WTC11 (cell line): Measurements from ENCODE around the gene DCAF11. TPM values are rescaled to one million over a fixed set of nuclear protein-coding genes. Genes with fewer than 3 reads are reported as not detected.
A peak's percentile ranks its signal among the peaks of the same experiment; 100 is the strongest.

Experiments used
- ATAC-seq: fragments of 200-7000 bp; cut with Tn5 transposase; 2 replicates; pipeline ENCODE4 v1.10.0; 2021; ENCODE audit warnings: mild to moderate bottlenecking, moderate library complexity
- Bru-seq: library from RNA; stranded (reverse); fragments of 400-500 nt; gene quantifications from one replicate; lab custom pipeline; 2021; lab: Mats Ljungman, UMichigan
- CTCF ChIA-PET: fragments of 300-600 bp; sonication (Branson Sonifier 250); formaldehyde crosslinking; loops from one replicate; lab custom pipeline; 2021; ENCODE audit warnings: antibody characterized with exemption; lab: Charles Lee
- POLR2A ChIA-PET: fragments of 350-600 bp; sonication (Branson Sonifier 250); formaldehyde crosslinking; loops from one replicate; lab custom pipeline; 2021; ENCODE audit warnings: antibody characterized with exemption; lab: Charles Lee
- DNase-seq: peaks from one replicate; pipeline ENCODE4 v3.0.0; 2021; ENCODE audit warnings: low spot score
- H3K27ac Mint-ChIP-seq: 2 replicates; pipeline ENCODE4 v1.8.0; 2021; ENCODE audit warnings: mixed read lengths
- H3K27me3 Mint-ChIP-seq: 2 replicates; pipeline ENCODE4 v1.8.0; 2021; ENCODE audit warnings: low read depth, mild to moderate bottlenecking, moderate library complexity, mixed read lengths
- H3K36me3 Mint-ChIP-seq: 2 replicates; pipeline ENCODE4 v1.8.0; 2021; ENCODE audit warnings: mixed read lengths
- H3K4me1 Mint-ChIP-seq: 2 replicates; pipeline ENCODE4 v1.8.0; 2022; ENCODE audit warnings: mixed read lengths
- H3K4me3 Mint-ChIP-seq: 2 replicates; pipeline ENCODE4 v1.8.0; 2021; ENCODE audit warnings: mild to moderate bottlenecking, moderate library complexity, mixed read lengths
- H3K9me3 Mint-ChIP-seq: 2 replicates; pipeline ENCODE4 v1.8.0; 2021; ENCODE audit warnings: mixed read lengths
- CBFB ChIP-seq: sonication (generic); formaldehyde crosslinking; IDR thresholded peaks from 2 replicates; pipeline ENCODE4 v1.8.1; 2022; ENCODE audit warnings: mild to moderate bottlenecking, low read depth, missing genetic modification reagents
- CREB1 ChIP-seq: sonication (generic); formaldehyde crosslinking; IDR thresholded peaks from 2 replicates; pipeline ENCODE4 v1.8.0; 2023; ENCODE audit warnings: mild to moderate bottlenecking, missing genetic modification reagents
- CREM ChIP-seq: sonication (generic); formaldehyde crosslinking; IDR thresholded peaks from 2 replicates; pipeline ENCODE4 v1.8.1; 2022; ENCODE audit warnings: mild to moderate bottlenecking, missing genetic modification reagents, moderate library complexity
- ELF4 ChIP-seq: sonication (generic); formaldehyde crosslinking; IDR thresholded peaks from 2 replicates; pipeline ENCODE4 v1.8.1; 2022; ENCODE audit warnings: low read depth, mild to moderate bottlenecking, moderate library complexity, missing genetic modification reagents
- ETV6 ChIP-seq: sonication (generic); formaldehyde crosslinking; IDR thresholded peaks from 2 replicates; pipeline ENCODE4 v1.8.1; 2022; ENCODE audit warnings: mild to moderate bottlenecking, missing genetic modification reagents
- FOXK1 ChIP-seq: sonication (generic); formaldehyde crosslinking; IDR thresholded peaks from 2 replicates; pipeline ENCODE4 v1.8.0; 2022; ENCODE audit warnings: mild to moderate bottlenecking, moderate library complexity, missing genetic modification reagents
- GABPB1 ChIP-seq: sonication (generic); formaldehyde crosslinking; IDR thresholded peaks from 2 replicates; pipeline ENCODE4 v1.8.1; 2023; ENCODE audit warnings: mild to moderate bottlenecking, missing genetic modification reagents
- HMGA2 ChIP-seq: fragments of 250-450 bp; sonication (Bioruptor Pico); IDR thresholded peaks from 2 replicates; pipeline ENCODE4 v1.4.0; 2021; ENCODE audit warnings: mild to moderate bottlenecking, moderate library complexity
- RELA ChIP-seq: sonication (generic); formaldehyde crosslinking; IDR thresholded peaks from 2 replicates; pipeline ENCODE4 v1.8.1; 2022; ENCODE audit warnings: missing genetic modification reagents, mild to moderate bottlenecking, borderline replicate concordance
- RORB ChIP-seq: fragments of 250-450 bp; sonication (Bioruptor Pico); IDR thresholded peaks from 2 replicates; pipeline ENCODE4 v1.9.0; 2021; ENCODE audit warnings: mild to moderate bottlenecking
- SMAD3 ChIP-seq: sonication (generic); formaldehyde crosslinking; IDR thresholded peaks from 2 replicates; pipeline ENCODE4 v1.8.0; 2022; ENCODE audit warnings: missing genetic modification reagents, mild to moderate bottlenecking, borderline replicate concordance
- SOX15 ChIP-seq: fragments of 250-450 bp; sonication (Bioruptor Pico); IDR thresholded peaks from 2 replicates; pipeline ENCODE4 v1.9.0; 2021; ENCODE audit warnings: mild to moderate bottlenecking
- SP1 ChIP-seq: sonication (generic); formaldehyde crosslinking; conservative IDR thresholded peaks from 2 replicates; pipeline ENCODE4 v1.8.1; 2022; ENCODE audit warnings: missing genetic modification reagents
- TEAD1 ChIP-seq: sonication (generic); formaldehyde crosslinking; IDR thresholded peaks from 2 replicates; pipeline ENCODE4 v1.8.0; 2022; ENCODE audit warnings: mild to moderate bottlenecking, missing genetic modification reagents
- TP53 ChIP-seq: sonication (generic); formaldehyde crosslinking; IDR thresholded peaks from 2 replicates; pipeline ENCODE4 v1.8.1; 2023; ENCODE audit warnings: mild to moderate bottlenecking, missing genetic modification reagents
- ZBTB21 ChIP-seq: sonication (generic); formaldehyde crosslinking; IDR thresholded peaks from 2 replicates; pipeline ENCODE4 v1.8.1; 2023; ENCODE audit warnings: mild to moderate bottlenecking, missing genetic modification reagents, borderline replicate concordance
- ZNF121 ChIP-seq: sonication (generic); formaldehyde crosslinking; IDR thresholded peaks from 2 replicates; pipeline ENCODE4 v1.8.0; 2023; ENCODE audit warnings: missing genetic modification reagents
- ZNF396 ChIP-seq: fragments of 250-450 bp; sonication (Bioruptor Pico); IDR thresholded peaks from 2 replicates; pipeline ENCODE4 v1.8.0; 2021; ENCODE audit warnings: mild to moderate bottlenecking, moderate library complexity, borderline replicate concordance
- ZNF671 ChIP-seq: fragments of 250-450 bp; sonication (Bioruptor Pico); IDR thresholded peaks from 2 replicates; pipeline ENCODE4 v1.8.0; 2021; ENCODE audit warnings: mild to moderate bottlenecking
- long read RNA-seq, 3 experiments: library from RNA in 1 of 3; library from capped mRNA in 1 of 3; library from polyadenylated mRNA in 1 of 3; unstranded in 2 of 3; stranded (forward) in 1 of 3; transcript quantifications; one replicate each; pipeline ENCODE4 v2.0.0, GENCODE V29; 2021
- total RNA-seq: library from RNA; stranded (reverse); gene quantifications from 3 replicates; pipeline ENCODE4 v1.2.3, GENCODE V29; 2021
- TF ChIP-seq, protein P1 (sequence below): sonication (generic); formaldehyde crosslinking; IDR thresholded peaks from 2 replicates; pipeline ENCODE4 v1.8.0; 2022; ENCODE audit warnings: mild to moderate bottlenecking, missing genetic modification reagents
- TF ChIP-seq, protein P2 (sequence below): sonication (generic); formaldehyde crosslinking; IDR thresholded peaks from 2 replicates; pipeline ENCODE4 v1.8.1; 2022; ENCODE audit warnings: low read depth, missing genetic modification reagents, borderline replicate concordance
- TF ChIP-seq, protein P3 (sequence below): sonication (generic); formaldehyde crosslinking; IDR thresholded peaks from 2 replicates; pipeline ENCODE4 v1.8.1; 2022; ENCODE audit warnings: missing genetic modification reagents, borderline replicate concordance
- TF ChIP-seq, protein P4 (sequence below): sonication (generic); formaldehyde crosslinking; IDR thresholded peaks from 2 replicates; pipeline ENCODE4 v1.8.0; 2022; ENCODE audit warnings: mild to moderate bottlenecking, missing genetic modification reagents
- TF ChIP-seq, protein P5 (sequence below): fragments of 250-450 bp; sonication (Bioruptor Pico); IDR thresholded peaks from 2 replicates; pipeline ENCODE4 v2.1.2; 2022; ENCODE audit warnings: mild to moderate bottlenecking, moderate library complexity
- TF ChIP-seq, protein P6 (sequence below): sonication (generic); formaldehyde crosslinking; IDR thresholded peaks from 2 replicates; pipeline ENCODE4 v1.8.1; 2023; ENCODE audit warnings: mild to moderate bottlenecking, missing genetic modification reagents
- TF ChIP-seq, protein P7 (sequence below): sonication (generic); formaldehyde crosslinking; conservative IDR thresholded peaks from 2 replicates; pipeline ENCODE4 v1.8.1; 2023; ENCODE audit warnings: mild to moderate bottlenecking, low read depth, missing genetic modification reagents, moderate library complexity

Gene DCAF11
- total RNA-seq (73.6 to 90.2 TPM (median 77.3 TPM) in 3 replicates), Bru-seq, nascent RNA (percentile 78 among the genes with signal in this experiment)
- long read RNA-seq, experiment 1, full-length matches to known transcripts = 111 of 231 reads
- long read RNA-seq, experiment 1, partial matches to known transcripts = 53 of 231 reads
- long read RNA-seq, experiment 1, other reads (novel, unspliced or antisense) = 67 of 231 reads
- long read RNA-seq, experiment 2, full-length matches to known transcripts = 9 of 85 reads
- long read RNA-seq, experiment 2, partial matches to known transcripts = 55 of 85 reads
- long read RNA-seq, experiment 2, other reads (novel, unspliced or antisense) = 21 of 85 reads
- long read RNA-seq, experiment 3, full-length matches to known transcripts = 43 of 72 reads
- long read RNA-seq, experiment 3, partial matches to known transcripts = 17 of 72 reads
- long read RNA-seq, experiment 3, other reads (novel, unspliced or antisense) = 12 of 72 reads

DNA sequence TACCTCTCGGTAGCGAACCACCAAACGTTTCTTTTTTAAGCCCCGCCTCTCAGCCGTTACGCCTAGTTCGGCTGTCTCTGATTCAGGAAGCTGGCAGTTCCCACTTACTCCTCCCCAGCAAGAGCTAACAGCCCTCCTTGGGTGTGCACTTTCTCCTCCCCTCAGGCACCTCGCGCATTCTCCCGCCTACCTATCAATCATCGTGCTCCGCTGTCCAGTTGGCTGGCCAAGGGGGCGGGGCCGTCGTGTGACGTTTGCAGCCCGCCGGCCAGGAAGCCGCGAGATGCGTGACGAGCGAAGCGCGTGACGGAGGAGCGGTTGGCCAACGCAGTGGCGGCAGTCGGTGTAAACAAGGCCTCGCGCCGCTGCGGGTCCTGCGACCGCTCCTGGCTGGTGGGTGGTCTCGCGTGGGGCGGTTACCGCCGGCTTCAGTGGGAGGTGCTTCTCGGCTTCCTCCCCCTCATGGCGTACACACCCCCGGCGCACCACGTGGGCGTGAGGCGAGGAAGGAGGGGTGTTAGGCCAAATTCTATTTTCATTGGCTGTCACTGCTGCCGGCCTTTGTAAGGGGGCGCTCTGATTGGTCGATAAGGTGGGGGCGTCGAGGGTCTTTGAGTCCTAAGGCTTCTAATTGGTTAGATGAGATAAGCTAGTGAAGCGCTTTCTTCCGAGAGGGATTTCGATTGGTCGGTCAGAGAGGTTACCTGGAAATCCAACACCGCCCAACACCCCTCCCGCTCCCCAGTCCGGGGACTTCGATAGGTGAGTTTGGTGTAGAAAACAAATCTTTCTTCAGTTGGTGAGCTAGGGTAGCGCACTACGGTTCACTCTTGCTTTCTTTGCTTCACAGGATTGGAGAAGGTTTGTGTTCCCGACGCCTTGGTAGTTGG lies at the start of gene DCAF11, which contains the start of gene NRL:
Gene DCAF11, plus strand, starts transcription at position 246 of the 890 bp plus-strand sequence. CDS start 818 bp downstream, outside the sequence.
Gene NRL, minus strand, starts transcription at position 418 of the 890 bp plus-strand sequence. CDS start 32,101 bp downstream, outside the sequence.
- Mint-ChIP-seq H3K4me3 (peak within 1 kb of the TSS; percentile 99), H3K27me3 (peaks cover 4% of the 10 kb centered on the region; the same call in 1 of the 2 replicates), H3K36me3 (peaks cover 32% of the 10 kb centered on the region), H3K4me1 (peaks cover 17% of the 10 kb centered on the region), H3K9me3 (no peaks in the 10 kb centered on the region), H3K27ac (peak within 1 kb of the TSS; percentile 99)
- POLR2A ChIA-PET = interaction anchor here (0.6 to 3.3 kb wide), 21 partner anchors 9 to 110 kb away, joined by 3 to 44 read pairs (median 6); partner anchors contain the start of genes CARMIL3, CHMP4A, EMC9 and IPO4
- peak; percentile 86 for ATAC-seq
- peak; percentile 98 for DNase-seq
- CTCF ChIA-PET = interaction anchor here (0.6 to 3.3 kb wide), 32 partner anchors 7 to 483 kb away, joined by 3 to 67 read pairs (median 4); partner anchors contain the start of genes CARMIL3, CHMP4A, CIDEB and DHRS4L2
- TF ChIP-seq SP1 = peak; percentile 91
- no peak for TF ChIP-seq ZNF121 (CRISPR knock-in tag)
- TF ChIP-seq, protein P1, sequence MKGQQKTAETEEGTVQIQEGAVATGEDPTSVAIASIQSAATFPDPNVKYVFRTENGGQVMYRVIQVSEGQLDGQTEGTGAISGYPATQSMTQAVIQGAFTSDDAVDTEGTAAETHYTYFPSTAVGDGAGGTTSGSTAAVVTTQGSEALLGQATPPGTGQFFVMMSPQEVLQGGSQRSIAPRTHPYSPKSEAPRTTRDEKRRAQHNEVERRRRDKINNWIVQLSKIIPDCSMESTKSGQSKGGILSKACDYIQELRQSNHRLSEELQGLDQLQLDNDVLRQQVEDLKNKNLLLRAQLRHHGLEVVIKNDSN = peak; percentile 93
- TF ChIP-seq ETV6 (CRISPR knock-in tag) = peak; percentile 58; the same call in 1 of the 2 replicates
- 0 out of 2 replicates have a peak, but pooled peaks have one; percentile 57 for TF ChIP-seq SMAD3 (CRISPR knock-in tag)
- no peak for TF ChIP-seq ZNF671 (CRISPR knock-in tag)
- TF ChIP-seq, protein P2, sequence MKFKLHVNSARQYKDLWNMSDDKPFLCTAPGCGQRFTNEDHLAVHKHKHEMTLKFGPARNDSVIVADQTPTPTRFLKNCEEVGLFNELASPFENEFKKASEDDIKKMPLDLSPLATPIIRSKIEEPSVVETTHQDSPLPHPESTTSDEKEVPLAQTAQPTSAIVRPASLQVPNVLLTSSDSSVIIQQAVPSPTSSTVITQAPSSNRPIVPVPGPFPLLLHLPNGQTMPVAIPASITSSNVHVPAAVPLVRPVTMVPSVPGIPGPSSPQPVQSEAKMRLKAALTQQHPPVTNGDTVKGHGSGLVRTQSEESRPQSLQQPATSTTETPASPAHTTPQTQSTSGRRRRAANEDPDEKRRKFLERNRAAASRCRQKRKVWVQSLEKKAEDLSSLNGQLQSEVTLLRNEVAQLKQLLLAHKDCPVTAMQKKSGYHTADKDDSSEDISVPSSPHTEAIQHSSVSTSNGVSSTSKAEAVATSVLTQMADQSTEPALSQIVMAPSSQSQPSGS (CRISPR knock-in tag) = no peak
- no peak for TF ChIP-seq SOX15 (CRISPR knock-in tag)
- no peak for TF ChIP-seq CBFB (CRISPR knock-in tag)
- TF ChIP-seq, protein P3, sequence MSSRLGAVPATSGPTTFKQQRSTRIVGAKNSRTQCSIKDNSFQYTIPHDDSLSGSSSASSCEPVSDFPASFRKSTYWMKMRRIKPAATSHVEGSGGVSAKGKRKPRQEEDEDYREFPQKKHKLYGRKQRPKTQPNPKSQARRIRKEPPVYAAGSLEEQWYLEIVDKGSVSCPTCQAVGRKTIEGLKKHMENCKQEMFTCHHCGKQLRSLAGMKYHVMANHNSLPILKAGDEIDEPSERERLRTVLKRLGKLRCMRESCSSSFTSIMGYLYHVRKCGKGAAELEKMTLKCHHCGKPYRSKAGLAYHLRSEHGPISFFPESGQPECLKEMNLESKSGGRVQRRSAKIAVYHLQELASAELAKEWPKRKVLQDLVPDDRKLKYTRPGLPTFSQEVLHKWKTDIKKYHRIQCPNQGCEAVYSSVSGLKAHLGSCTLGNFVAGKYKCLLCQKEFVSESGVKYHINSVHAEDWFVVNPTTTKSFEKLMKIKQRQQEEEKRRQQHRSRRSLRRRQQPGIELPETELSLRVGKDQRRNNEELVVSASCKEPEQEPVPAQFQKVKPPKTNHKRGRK (CRISPR knock-in tag) = no peak
- no peak for TF ChIP-seq HMGA2 (CRISPR knock-in tag)
- no peak for TF ChIP-seq RORB
- peak; percentile 92 for TF ChIP-seq GABPB1
- no peak for TF ChIP-seq RELA (CRISPR knock-in tag)
- TF ChIP-seq ELF4 (CRISPR knock-in tag) = no peak
- no peak for TF ChIP-seq ZNF396 (CRISPR knock-in tag)
- TF ChIP-seq, protein P4, sequence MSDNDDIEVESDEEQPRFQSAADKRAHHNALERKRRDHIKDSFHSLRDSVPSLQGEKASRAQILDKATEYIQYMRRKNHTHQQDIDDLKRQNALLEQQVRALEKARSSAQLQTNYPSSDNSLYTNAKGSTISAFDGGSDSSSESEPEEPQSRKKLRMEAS (CRISPR knock-in tag) = peak; percentile 97
- no peak; the same call in 1 of the 2 replicates for TF ChIP-seq CREM
- no peak for TF ChIP-seq TP53 (CRISPR knock-in tag)
- TF ChIP-seq, protein P5, sequence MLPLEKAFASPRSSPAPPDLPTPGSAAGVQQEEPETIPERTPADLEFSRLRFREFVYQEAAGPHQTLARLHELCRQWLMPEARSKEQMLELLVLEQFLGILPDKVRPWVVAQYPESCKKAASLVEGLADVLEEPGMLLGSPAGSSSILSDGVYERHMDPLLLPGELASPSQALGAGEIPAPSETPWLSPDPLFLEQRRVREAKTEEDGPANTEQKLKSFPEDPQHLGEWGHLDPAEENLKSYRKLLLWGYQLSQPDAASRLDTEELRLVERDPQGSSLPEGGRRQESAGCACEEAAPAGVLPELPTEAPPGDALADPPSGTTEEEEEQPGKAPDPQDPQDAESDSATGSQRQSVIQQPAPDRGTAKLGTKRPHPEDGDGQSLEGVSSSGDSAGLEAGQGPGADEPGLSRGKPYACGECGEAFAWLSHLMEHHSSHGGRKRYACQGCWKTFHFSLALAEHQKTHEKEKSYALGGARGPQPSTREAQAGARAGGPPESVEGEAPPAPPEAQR (CRISPR knock-in tag) = no peak
- peak; percentile 96 for TF ChIP-seq FOXK1
- TF ChIP-seq, protein P6, sequence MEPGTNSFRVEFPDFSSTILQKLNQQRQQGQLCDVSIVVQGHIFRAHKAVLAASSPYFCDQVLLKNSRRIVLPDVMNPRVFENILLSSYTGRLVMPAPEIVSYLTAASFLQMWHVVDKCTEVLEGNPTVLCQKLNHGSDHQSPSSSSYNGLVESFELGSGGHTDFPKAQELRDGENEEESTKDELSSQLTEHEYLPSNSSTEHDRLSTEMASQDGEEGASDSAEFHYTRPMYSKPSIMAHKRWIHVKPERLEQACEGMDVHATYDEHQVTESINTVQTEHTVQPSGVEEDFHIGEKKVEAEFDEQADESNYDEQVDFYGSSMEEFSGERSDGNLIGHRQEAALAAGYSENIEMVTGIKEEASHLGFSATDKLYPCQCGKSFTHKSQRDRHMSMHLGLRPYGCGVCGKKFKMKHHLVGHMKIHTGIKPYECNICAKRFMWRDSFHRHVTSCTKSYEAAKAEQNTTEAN = no peak
- TF ChIP-seq, protein P7, sequence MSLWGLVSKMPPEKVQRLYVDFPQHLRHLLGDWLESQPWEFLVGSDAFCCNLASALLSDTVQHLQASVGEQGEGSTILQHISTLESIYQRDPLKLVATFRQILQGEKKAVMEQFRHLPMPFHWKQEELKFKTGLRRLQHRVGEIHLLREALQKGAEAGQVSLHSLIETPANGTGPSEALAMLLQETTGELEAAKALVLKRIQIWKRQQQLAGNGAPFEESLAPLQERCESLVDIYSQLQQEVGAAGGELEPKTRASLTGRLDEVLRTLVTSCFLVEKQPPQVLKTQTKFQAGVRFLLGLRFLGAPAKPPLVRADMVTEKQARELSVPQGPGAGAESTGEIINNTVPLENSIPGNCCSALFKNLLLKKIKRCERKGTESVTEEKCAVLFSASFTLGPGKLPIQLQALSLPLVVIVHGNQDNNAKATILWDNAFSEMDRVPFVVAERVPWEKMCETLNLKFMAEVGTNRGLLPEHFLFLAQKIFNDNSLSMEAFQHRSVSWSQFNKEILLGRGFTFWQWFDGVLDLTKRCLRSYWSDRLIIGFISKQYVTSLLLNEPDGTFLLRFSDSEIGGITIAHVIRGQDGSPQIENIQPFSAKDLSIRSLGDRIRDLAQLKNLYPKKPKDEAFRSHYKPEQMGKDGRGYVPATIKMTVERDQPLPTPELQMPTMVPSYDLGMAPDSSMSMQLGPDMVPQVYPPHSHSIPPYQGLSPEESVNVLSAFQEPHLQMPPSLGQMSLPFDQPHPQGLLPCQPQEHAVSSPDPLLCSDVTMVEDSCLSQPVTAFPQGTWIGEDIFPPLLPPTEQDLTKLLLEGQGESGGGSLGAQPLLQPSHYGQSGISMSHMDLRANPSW = no peak
- peak; percentile 52; the same call in 1 of the 2 replicates for TF ChIP-seq TEAD1 (CRISPR knock-in tag)
- peak; percentile 81; the same call in 1 of the 2 replicates for TF ChIP-seq ZBTB21 (CRISPR knock-in tag)
- no peak for TF ChIP-seq CREB1 (CRISPR knock-in tag)
